HepG2 (cell line): ENCODE measurements around the gene NME9. TPM values are rescaled to one million over a fixed set of nuclear protein-coding genes. Genes with fewer than 3 reads are reported as not detected.

Experiments used
- ATAC-seq: fragments of 200-7000 bp; cut with Tn5 transposase; 3 replicates; pipeline ENCODE4 v1.9.1; 2020; ENCODE audit warnings: mild to moderate bottlenecking, moderate library complexity
- BruUV-seq: library from RNA; stranded (reverse); fragments of 400-500 nt; replicated peaks from 2 replicates; lab custom pipeline; 2021; lab: Mats Ljungman, UMichigan
- CTCF ChIA-PET: fragments of 300-600 bp; formaldehyde crosslinking; extraction: SDS; loops from one replicate; lab custom pipeline; 2021; ENCODE audit warnings: low total read pairs, inconsistent platforms, low intra/inter-chr PET ratio; lab: Yijun Ruan, JAX
- POLR2A ChIA-PET: fragments of 350-600 bp; sonication (Branson Sonifier 250); formaldehyde crosslinking; loops from one replicate; lab custom pipeline; 2020; ENCODE audit warnings: antibody characterized with exemption, inconsistent platforms; lab: Yijun Ruan, JAX
- DNase-seq: peaks from one replicate; pipeline ENCODE4 v3.0.0-alpha.2; 2015; ENCODE audit warnings: low spot score
- FAIRE-seq: peaks from 3 replicates; lab custom pipeline; 2011; peaks lifted over from hg19 to GRCh38; lab: Jason Lieb, UNC
- H2AFZ ChIP-seq: one replicate; pipeline ENCODE4 v1.6.1; 2011; ENCODE audit warnings: low read length, inconsistent platforms
- H3K27ac ChIP-seq: fragments of 300-600 bp; 3 replicates; pipeline ENCODE4 v1.8.0; 2011; ENCODE audit warnings: mixed run types, mild to moderate bottlenecking, mixed read lengths, low read length, inconsistent platforms; ENCODE audit not compliant: insufficient read depth; ENCODE audit errors: extremely low read length
- H3K27me3 ChIP-seq, 2 experiments: fragments of 200-600 bp in 1 of 2; 2 replicates in 1 of 2; 3 replicates in 1 of 2; pipeline versions ENCODE4 v1.6.0 to v1.8.0; 2011; ENCODE audit warnings: low read length in 2 of 2, mild to moderate bottlenecking in 2 of 2, moderate library complexity in 2 of 2, inconsistent platforms in 1 of 2; ENCODE audit not compliant: insufficient read depth in 2 of 2, control insufficient read depth in 1 of 2
- H3K36me3 ChIP-seq, 2 experiments: fragments of 200-600 bp in 1 of 2; replicated peaks in 1 of 2; 2 replicates in 1 of 2; 3 replicates in 1 of 2; pipeline versions ENCODE4 v1.5.1 to v1.8.0; 2011; ENCODE audit warnings: low read length in 2 of 2, inconsistent platforms in 1 of 2; ENCODE audit not compliant: insufficient read depth in 2 of 2, control insufficient read depth in 1 of 2
- H3K4me1 ChIP-seq: 2 replicates; pipeline ENCODE4 v1.5.1; 2012; ENCODE audit warnings: low read length, inconsistent platforms; ENCODE audit not compliant: insufficient read depth
- H3K4me2 ChIP-seq: 2 replicates; pipeline ENCODE4 v1.6.0; 2011; ENCODE audit warnings: low read depth, low read length, inconsistent platforms
- H3K4me3 ChIP-seq, 3 experiments: fragments of 200-600 bp in 1 of 3; sonication (generic), shearing (Covaris generic) in 1 of 3; replicated peaks in 1 of 3; 2 replicates each; pipeline ENCODE4 v1.5.1; 2011 to 2016; ENCODE audit warnings: low read length in 3 of 3, inconsistent platforms in 2 of 3, low read depth in 2 of 3, mild to moderate bottlenecking in 2 of 3, control low read depth in 1 of 3, mixed read lengths in 1 of 3; ENCODE audit not compliant: insufficient read depth in 1 of 3
- H3K79me2 ChIP-seq: one replicate; pipeline ENCODE4 v1.6.1; 2011; ENCODE audit warnings: low read length, inconsistent platforms; ENCODE audit not compliant: insufficient read depth
- H3K9ac ChIP-seq: 2 replicates; pipeline ENCODE4 v1.6.0; 2011; ENCODE audit warnings: mild to moderate bottlenecking, low read depth, low read length, inconsistent platforms; ENCODE audit not compliant: insufficient read depth
- H3K9me3 ChIP-seq: 2 replicates; pipeline ENCODE4 v1.5.1; 2012; ENCODE audit warnings: mild to moderate bottlenecking, low read length
- H4K20me1 ChIP-seq: 2 replicates; pipeline ENCODE4 v1.6.0; 2011; ENCODE audit warnings: inconsistent platforms, mild to moderate bottlenecking, low read length, moderate library complexity; ENCODE audit not compliant: insufficient read depth
- GTF3A ChIP-seq: sonication (generic); formaldehyde crosslinking; conservative IDR thresholded peaks from 2 replicates; pipeline ENCODE4 v1.4.0; 2020; ENCODE audit warnings: mild to moderate bottlenecking, missing genetic modification reagents
- IRF2 ChIP-seq: IDR thresholded peaks from 2 replicates; pipeline ENCODE4 v1.6.1; 2018; ENCODE audit warnings: missing genetic modification reagents, missing compliant biosample characterization
- KLF9 ChIP-seq: IDR thresholded peaks from 2 replicates; pipeline ENCODE4 v1.6.1; 2016; ENCODE audit warnings: low read depth
- MAFK ChIP-seq, 2 experiments: IDR thresholded peaks in 1 of 2; conservative IDR thresholded peaks in 1 of 2; 2 replicates each; pipeline ENCODE4 v1.6.1; 2011; ENCODE audit warnings: improper control_type of control experiment in 2 of 2, low read length in 2 of 2
- MYNN ChIP-seq: sonication (generic); formaldehyde crosslinking; IDR thresholded peaks from 2 replicates; pipeline ENCODE4 v1.4.0; 2020; ENCODE audit warnings: mild to moderate bottlenecking, low read depth, missing genetic modification reagents
- PAX8 ChIP-seq: sonication (generic); formaldehyde crosslinking; IDR thresholded peaks from 2 replicates; pipeline ENCODE4 v1.8.0; 2022; ENCODE audit warnings: mild to moderate bottlenecking, missing genetic modification reagents, borderline replicate concordance
- PCBP1 ChIP-seq: fragments of 200-400 bp; formaldehyde crosslinking; IDR thresholded peaks from 2 replicates; pipeline ENCODE4 v1.6.1; 2017; ENCODE audit warnings: mild to moderate bottlenecking, low read depth, low read length, borderline replicate concordance
- SNAI1 ChIP-seq: sonication (generic); formaldehyde crosslinking; IDR thresholded peaks from 2 replicates; pipeline ENCODE4 v1.5.0; 2020; ENCODE audit warnings: mild to moderate bottlenecking, missing genetic modification reagents, borderline replicate concordance
- SRSF1 ChIP-seq: fragments of 200-400 bp; formaldehyde crosslinking; optimal IDR thresholded peaks from 2 replicates; pipeline ENCODE3; 2017; ENCODE audit warnings: mild to moderate bottlenecking, low read depth, low read length, moderate library complexity
- ZNF75D ChIP-seq: sonication (generic); formaldehyde crosslinking; IDR thresholded peaks from 2 replicates; pipeline ENCODE4 v1.8.1; 2023; ENCODE audit warnings: missing genetic modification reagents, mild to moderate bottlenecking, borderline replicate concordance
- ZNF766 ChIP-seq: sonication (generic); formaldehyde crosslinking; IDR thresholded peaks from 2 replicates; pipeline ENCODE4 v1.5.0; 2020; ENCODE audit warnings: missing genetic modification reagents, borderline replicate concordance
- WGBS: methylation state at CpG from one replicate; pipeline ENCODE4 v1.1.6; 2017; ENCODE audit warnings: low lambda C conversion rate; 5-methylcytosine and 5-hydroxymethylcytosine counted together
- in situ Hi-C: cut with HindIII; loops from 2 replicates; pipeline ENCODE4 v1.10.0; 2017; ENCODE audit warnings: low pct_unique_long_range_greater_than_20kb; ENCODE audit not compliant: extremely low pct_ligation_motif_present
- intact Hi-C: fragments of 100-400 bp; cut with micrococcal nuclease; formaldehyde crosslinking; loops from one replicate; pipeline ENCODE4 v1.10.0; 2022; ENCODE audit not compliant: unreplicated experiment
- polyA plus RNA-seq, 8 experiments: library from polyadenylated mRNA; depleted of rRNA in 3 of 8; stranded (reverse) in 7 of 8; unstranded in 1 of 8; fragments of >200 nt; fragmentation: Illumina TruSeq in 4 of 8; extraction: Trizol in 4 of 8; gene quantifications; 2 replicates each; pipeline versions ENCODE4 v1.2.1 to v1.2.3, GENCODE V29; 2011 to 2016; ENCODE audit warnings: low read depth in 4 of 8, missing spikeins in 1 of 8, mixed read lengths in 1 of 8; ENCODE audit not compliant: insufficient read depth in 1 of 8
- total RNA-seq, 5 experiments: library from RNA; depleted of rRNA; stranded (reverse); fragments of >200 nt; fragmentation: Illumina TruSeq; extraction: Trizol; gene quantifications; 2 replicates each; pipeline ENCODE4 v1.2.3, GENCODE V29; 2016; ENCODE audit warnings: low read depth in 1 of 5
- TF ChIP-seq, protein P1 (sequence below): sonication (generic); formaldehyde crosslinking; IDR thresholded peaks from 2 replicates; pipeline ENCODE4 v1.4.0; 2020; ENCODE audit warnings: mild to moderate bottlenecking, missing genetic modification reagents
- TF ChIP-seq, protein P2 (sequence below): sonication (generic); formaldehyde crosslinking; IDR thresholded peaks from 2 replicates; pipeline ENCODE4 v1.5.0; 2020; ENCODE audit warnings: mild to moderate bottlenecking, missing genetic modification reagents
- TF ChIP-seq, protein P3 (sequence below): sonication (generic); formaldehyde crosslinking; IDR thresholded peaks from 2 replicates; pipeline ENCODE4 v1.8.1; 2023; ENCODE audit warnings: mild to moderate bottlenecking, missing genetic modification reagents, borderline replicate concordance
- TF ChIP-seq, protein P4 (sequence below): sonication (generic); formaldehyde crosslinking; IDR thresholded peaks from 2 replicates; pipeline ENCODE4 v1.4.0; 2020; ENCODE audit warnings: mild to moderate bottlenecking, missing genetic modification reagents, borderline replicate concordance

The NME9 gene
- total and polyA plus RNA-seq, 2 of the 13 experiments (the other 11 are each of a cell fraction or from before 2014, with no cell fraction given), result not detected

DNA sequence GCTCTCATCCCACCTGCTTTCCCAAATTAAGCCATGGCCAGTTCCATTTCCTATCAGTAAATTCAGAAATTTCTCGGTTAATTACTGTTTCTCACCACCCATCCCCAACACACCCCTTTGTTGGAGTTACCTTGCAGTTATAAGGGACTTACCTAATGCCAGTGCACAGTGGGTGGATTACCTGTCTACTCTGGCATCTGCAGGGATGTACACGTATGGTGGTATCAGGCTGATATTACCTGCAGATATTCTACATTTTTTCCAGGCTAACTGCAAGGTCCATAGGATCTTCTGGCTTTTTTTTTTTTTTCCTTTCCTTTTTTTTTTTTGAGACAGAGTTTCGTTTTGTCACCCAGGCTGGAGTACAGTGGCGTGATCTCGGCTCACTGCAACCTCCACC, 10.9 kb upstream of the NME9 start:
- no peak overlapping the region for H3K27ac ChIP-seq
- no peak for DNase-seq
- no peak for ATAC-seq
- intact Hi-C loops, result no loop called here
- ChIA-PET POLR2A (no interaction called here), CTCF (no interaction called here)
- peaks cover 19% of the 10 kb centered on the region for H3K4me1 ChIP-seq
- H3K27me3 ChIP-seq, result peaks cover 0 to 4% of the 10 kb centered on the region in 2 experiments; a peak in 2 of 5 replicates
- no peaks in the 10 kb centered on the region for H3K36me3 ChIP-seq
- no peaks in the 10 kb centered on the region for H4K20me1 ChIP-seq
- no TSS peak for BruUV-seq
- in situ Hi-C loops, result no loop called here
- H3K79me2 ChIP-seq, result no peaks in the 10 kb centered on the region
- no peak overlapping the region for H3K4me3 ChIP-seq
- TF ChIP-seq, protein P1, sequence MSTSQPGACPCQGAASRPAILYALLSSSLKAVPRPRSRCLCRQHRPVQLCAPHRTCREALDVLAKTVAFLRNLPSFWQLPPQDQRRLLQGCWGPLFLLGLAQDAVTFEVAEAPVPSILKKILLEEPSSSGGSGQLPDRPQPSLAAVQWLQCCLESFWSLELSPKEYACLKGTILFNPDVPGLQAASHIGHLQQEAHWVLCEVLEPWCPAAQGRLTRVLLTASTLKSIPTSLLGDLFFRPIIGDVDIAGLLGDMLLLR (CRISPR knock-in tag), result no peak
- TF ChIP-seq ZNF766 (CRISPR knock-in tag), result no peak
- TF ChIP-seq PAX8 (CRISPR knock-in tag), result no peak
- TF ChIP-seq, protein P2, sequence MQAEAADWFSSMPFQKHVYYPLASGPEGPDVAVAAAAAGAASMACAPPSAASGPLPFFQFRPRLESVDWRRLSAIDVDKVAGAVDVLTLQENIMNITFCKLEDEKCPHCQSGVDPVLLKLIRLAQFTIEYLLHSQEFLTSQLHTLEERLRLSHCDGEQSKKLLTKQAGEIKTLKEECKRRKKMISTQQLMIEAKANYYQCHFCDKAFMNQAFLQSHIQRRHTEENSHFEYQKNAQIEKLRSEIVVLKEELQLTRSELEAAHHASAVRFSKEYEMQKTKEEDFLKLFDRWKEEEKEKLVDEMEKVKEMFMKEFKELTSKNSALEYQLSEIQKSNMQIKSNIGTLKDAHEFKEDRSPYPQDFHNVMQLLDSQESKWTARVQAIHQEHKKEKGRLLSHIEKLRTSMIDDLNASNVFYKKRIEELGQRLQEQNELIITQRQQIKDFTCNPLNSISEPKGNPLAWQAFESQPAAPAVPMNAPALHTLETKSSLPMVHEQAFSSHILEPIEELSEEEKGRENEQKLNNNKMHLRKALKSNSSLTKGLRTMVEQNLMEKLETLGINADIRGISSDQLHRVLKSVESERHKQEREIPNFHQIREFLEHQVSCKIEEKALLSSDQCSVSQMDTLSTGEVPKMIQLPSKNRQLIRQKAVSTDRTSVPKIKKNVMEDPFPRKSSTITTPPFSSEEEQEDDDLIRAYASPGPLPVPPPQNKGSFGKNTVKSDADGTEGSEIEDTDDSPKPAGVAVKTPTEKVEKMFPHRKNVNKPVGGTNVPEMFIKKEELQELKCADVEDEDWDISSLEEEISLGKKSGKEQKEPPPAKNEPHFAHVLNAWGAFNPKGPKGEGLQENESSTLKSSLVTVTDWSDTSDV (CRISPR knock-in tag), result no peak
- no peak for TF ChIP-seq SRSF1
- TF ChIP-seq MAFK (conservative IDR thresholded peaks at IDR 0.05 in 1 of 2, IDR thresholded peaks at IDR 0.05 in 1 of 2; ENCODE audit: low read length in 2 of 2), result no peak
- no peak for TF ChIP-seq ZNF75D (CRISPR knock-in tag)
- TF ChIP-seq KLF9 (CRISPR knock-in tag), result no peak
- TF ChIP-seq, protein P3, sequence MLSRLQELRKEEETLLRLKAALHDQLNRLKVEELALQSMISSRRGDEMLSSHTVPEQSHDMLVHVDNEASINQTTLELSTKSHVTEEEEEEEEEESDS (CRISPR knock-in tag), result no peak
- no peak for TF ChIP-seq MYNN (CRISPR knock-in tag)
- TF ChIP-seq PCBP1, result no peak
- TF ChIP-seq GTF3A (CRISPR knock-in tag), result no peak
- TF ChIP-seq, protein P4, sequence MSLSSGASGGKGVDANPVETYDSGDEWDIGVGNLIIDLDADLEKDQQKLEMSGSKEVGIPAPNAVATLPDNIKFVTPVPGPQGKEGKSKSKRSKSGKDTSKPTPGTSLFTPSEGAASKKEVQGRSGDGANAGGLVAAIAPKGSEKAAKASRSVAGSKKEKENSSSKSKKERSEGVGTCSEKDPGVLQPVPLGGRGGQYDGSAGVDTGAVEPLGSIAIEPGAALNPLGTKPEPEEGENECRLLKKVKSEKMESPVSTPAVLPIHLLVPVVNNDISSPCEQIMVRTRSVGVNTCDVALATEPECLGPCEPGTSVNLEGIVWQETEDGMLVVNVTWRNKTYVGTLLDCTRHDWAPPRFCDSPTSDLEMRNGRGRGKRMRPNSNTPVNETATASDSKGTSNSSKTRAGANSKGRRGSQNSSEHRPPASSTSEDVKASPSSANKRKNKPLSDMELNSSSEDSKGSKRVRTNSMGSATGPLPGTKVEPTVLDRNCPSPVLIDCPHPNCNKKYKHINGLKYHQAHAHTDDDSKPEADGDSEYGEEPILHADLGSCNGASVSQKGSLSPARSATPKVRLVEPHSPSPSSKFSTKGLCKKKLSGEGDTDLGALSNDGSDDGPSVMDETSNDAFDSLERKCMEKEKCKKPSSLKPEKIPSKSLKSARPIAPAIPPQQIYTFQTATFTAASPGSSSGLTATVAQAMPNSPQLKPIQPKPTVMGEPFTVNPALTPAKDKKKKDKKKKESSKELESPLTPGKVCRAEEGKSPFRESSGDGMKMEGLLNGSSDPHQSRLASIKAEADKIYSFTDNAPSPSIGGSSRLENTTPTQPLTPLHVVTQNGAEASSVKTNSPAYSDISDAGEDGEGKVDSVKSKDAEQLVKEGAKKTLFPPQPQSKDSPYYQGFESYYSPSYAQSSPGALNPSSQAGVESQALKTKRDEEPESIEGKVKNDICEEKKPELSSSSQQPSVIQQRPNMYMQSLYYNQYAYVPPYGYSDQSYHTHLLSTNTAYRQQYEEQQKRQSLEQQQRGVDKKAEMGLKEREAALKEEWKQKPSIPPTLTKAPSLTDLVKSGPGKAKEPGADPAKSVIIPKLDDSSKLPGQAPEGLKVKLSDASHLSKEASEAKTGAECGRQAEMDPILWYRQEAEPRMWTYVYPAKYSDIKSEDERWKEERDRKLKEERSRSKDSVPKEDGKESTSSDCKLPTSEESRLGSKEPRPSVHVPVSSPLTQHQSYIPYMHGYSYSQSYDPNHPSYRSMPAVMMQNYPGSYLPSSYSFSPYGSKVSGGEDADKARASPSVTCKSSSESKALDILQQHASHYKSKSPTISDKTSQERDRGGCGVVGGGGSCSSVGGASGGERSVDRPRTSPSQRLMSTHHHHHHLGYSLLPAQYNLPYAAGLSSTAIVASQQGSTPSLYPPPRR (CRISPR knock-in tag), result no peak
- no peak for TF ChIP-seq SNAI1 (CRISPR knock-in tag)
- TF ChIP-seq IRF2 (CRISPR knock-in tag), result no peak
- no peaks in the 10 kb centered on the region for H3K9me3 ChIP-seq
- WGBS, result 46% methylated on average over 5 of the region's 5 CpGs
- FAIRE-seq, result no peak
- H3K9ac ChIP-seq, result no peak overlapping the region
- no peak overlapping the region for H3K4me2 ChIP-seq
- no peak overlapping the region for H2AFZ ChIP-seq
